T-cell (primary cell): ENCODE results near the gene KRTAP10-10. TPM values are rescaled to one million over a fixed set of nuclear protein-coding genes. Genes with fewer than 3 reads are reported as not detected.
"Not testable (repeated sequence)": the region's sequence is repeated elsewhere in the genome, so short reads cannot be mapped to it uniquely, and the experiment has no call there.

Experiments
- ATAC-seq, 4 experiments: fragments of 200-7000 bp in 3 of 4; fragments of 150-1000 bp in 1 of 4; cut with Tn5 transposase; replicated peaks in 1 of 4; 1 replicate in 3 of 4; 2 replicates in 1 of 4; pipeline ENCODE4 v1.10.0; 2021; ENCODE audit warnings: moderate library complexity in 3 of 4, mild to moderate bottlenecking in 2 of 4, moderate number of reproducible peaks in 1 of 4
- CTCF ChIA-PET, 2 donors: fragments of 300-600 bp; sonication (Branson Sonifier 250); formaldehyde crosslinking; loops; one replicate each; lab custom pipeline; 2022; ENCODE audit warnings: antibody characterized with exemption in 2 of 2; lab: Charles Lee
- POLR2A ChIA-PET, 2 donors: fragments of 300-600 bp; sonication (Branson Sonifier 250); formaldehyde crosslinking; loops; one replicate each; lab custom pipeline; 2022; ENCODE audit warnings: antibody characterized with exemption in 2 of 2; lab: Charles Lee
- DNase-seq, 35 experiments: peaks; one replicate each; pipeline versions ENCODE4 v3.0.0 to v3.0.0-alpha.2; 2013 to 2023
- H3K27ac ChIP-seq: one replicate; pipeline ENCODE4 v1.5.1; 2013; ENCODE audit warnings: low read length
- H3K27me3 ChIP-seq, 2 experiments: replicated peaks in 1 of 2; 1 replicate in 1 of 2; 2 replicates in 1 of 2; pipeline versions ENCODE4 v1.6.1 to v1.7.0; 2013; ENCODE audit warnings: low read length in 1 of 2, mixed read lengths in 1 of 2; ENCODE audit not compliant: control insufficient read depth in 2 of 2, insufficient read depth in 2 of 2; ENCODE audit errors: extremely low read depth in 1 of 2
- H3K36me3 ChIP-seq, 2 donors: 1 replicate in 1 of 2; 2 replicates in 1 of 2; pipeline versions ENCODE4 v1.6.1 to v1.7.0; 2013; ENCODE audit warnings: low read length in 1 of 2; ENCODE audit not compliant: control insufficient read depth in 2 of 2, insufficient read depth in 1 of 2; ENCODE audit errors: extremely low read depth in 1 of 2
- H3K4me1 ChIP-seq, 2 experiments: 1 replicate in 1 of 2; 2 replicates in 1 of 2; pipeline versions ENCODE4 v1.6.1 to v1.7.0; 2013; ENCODE audit warnings: low read length in 2 of 2, mixed read lengths in 1 of 2; ENCODE audit not compliant: insufficient read depth in 2 of 2, control insufficient read depth in 1 of 2; ENCODE audit errors: extremely low read depth in 1 of 2
- H3K4me3 ChIP-seq, 2 donors: 1 replicate in 1 of 2; 2 replicates in 1 of 2; pipeline versions ENCODE4 v1.5.1 to v1.7.0; 2013; ENCODE audit warnings: mild to moderate bottlenecking in 2 of 2, low read length in 1 of 2, moderate library complexity in 1 of 2; ENCODE audit not compliant: control insufficient read depth in 1 of 2; ENCODE audit errors: extremely low read depth in 1 of 2
- H3K9me3 ChIP-seq: 2 replicates; pipeline ENCODE4 v1.7.0; 2013
- H3K27ac Mint-ChIP-seq, 2 donors: one replicate each; pipeline ENCODE4 v1.8.0; 2020 to 2021; ENCODE audit warnings: mild to moderate bottlenecking in 2 of 2, mixed read lengths in 2 of 2
- H3K27me3 Mint-ChIP-seq, 2 donors: one replicate each; pipeline ENCODE4 v1.8.0; 2021 to 2022; ENCODE audit warnings: mixed read lengths in 2 of 2
- H3K36me3 Mint-ChIP-seq: one replicate; pipeline ENCODE4 v1.8.0; 2021; ENCODE audit warnings: mixed read lengths
- H3K4me1 Mint-ChIP-seq, 3 donors: one replicate each; pipeline ENCODE4 v1.8.0; 2020 to 2022; ENCODE audit warnings: mixed read lengths in 3 of 3, mild to moderate bottlenecking in 1 of 3
- H3K4me3 Mint-ChIP-seq, 3 donors: one replicate each; pipeline ENCODE4 v1.8.0; 2020 to 2022; ENCODE audit warnings: mild to moderate bottlenecking in 3 of 3, mixed read lengths in 3 of 3, moderate library complexity in 3 of 3
- H3K9me3 Mint-ChIP-seq, 3 donors: one replicate each; pipeline ENCODE4 v1.8.0; 2020 to 2022; ENCODE audit warnings: mixed read lengths in 3 of 3
- WGBS: methylation state at CpG from one replicate; pipeline ENCODE4 v1.1.5; 2013; ENCODE audit warnings: missing lambda C conversion rate; ENCODE audit not compliant: insufficient coverage; 5-methylcytosine and 5-hydroxymethylcytosine counted together
- total RNA-seq, 35 experiments: library from RNA in 6 of 35; stranded (reverse) in 6 of 35; fragments of 120-200 nt in 1 of 35; gene quantifications; one replicate each; pipeline versions ENCODE4 v1.2.1 to v1.2.4 and lab custom pipeline; 2013 to 2026

KRTAP10-10 gene
- total RNA-seq, 5 donors from 2014 or later (not counting 1 experiment from before 2014, with no cell fraction given) = not detected

- H3K27ac ChIP-seq = peak overlapping the region; percentile 82
- H3K27ac Mint-ChIP-seq = peak overlapping the region; percentile 95 to 98
These were observed 17.3 kb upstream of the KRTAP10-10 start for GRCh38 chr21:44619886-44620285.

GRCh38 chr21:44623575-44623974 lies 13.6 kb upstream of the KRTAP10-10 start:
- peaks cover 7 to 49% of the 10 kb centered on the region in 2 experiments for H3K4me1 ChIP-seq
- no peak for ATAC-seq
- Mint-ChIP-seq H3K4me3 (no peak overlapping the region), H3K36me3 (peaks cover 34% of the 10 kb centered on the region), H3K9me3 (peaks cover 39 to 48% (median 42%) of the 10 kb centered on the region in 3 donors), H3K27me3 (no peaks in the 10 kb centered on the region), H3K27ac (no peak overlapping the region), H3K4me1 (peaks cover 24 to 36% (median 29%) of the 10 kb centered on the region in 3 donors)
- no peak overlapping the region for H3K27ac ChIP-seq
- no peak overlapping the region for H3K4me3 ChIP-seq
- H3K9me3 ChIP-seq = peaks cover 7% of the 10 kb centered on the region
- no peaks in the 10 kb centered on the region for H3K36me3 ChIP-seq
- H3K27me3 ChIP-seq = no peaks in the 10 kb centered on the region
- no peak for DNase-seq
- ChIA-PET POLR2A (no interaction called here), CTCF (no interaction called here)

More at GRCh38 chr21:44619886-44620285, 17.3 kb upstream of the KRTAP10-10 start:
- ChIA-PET CTCF (interaction anchor here in 1 of 2 donors (1.3 to 1.6 kb wide), 2 partner anchors 38 to 49 kb away, joined by 3 to 10 read pairs; partner anchors contain the start of gene KRTAP12-3), POLR2A (no interaction called here)
- H3K4me3 ChIP-seq = no peak overlapping the region
- Mint-ChIP-seq H3K27me3 (no peaks in the 10 kb centered on the region), H3K4me3 (peak overlapping the region in 1 of 3 donors; percentile 74), H3K9me3 (peaks cover 39 to 45% (median 41%) of the 10 kb centered on the region in 3 donors), H3K4me1 (peaks cover 46 to 56% (median 52%) of the 10 kb centered on the region in 3 donors), H3K36me3 (peaks cover 34% of the 10 kb centered on the region)
- no peaks in the 10 kb centered on the region for H3K36me3 ChIP-seq
- peaks cover 0 to under 1% of the 10 kb centered on the region in 2 experiments for H3K27me3 ChIP-seq
- H3K4me1 ChIP-seq = peaks cover 17 to 43% of the 10 kb centered on the region in 2 experiments
- ATAC-seq = no peak
- no peak for DNase-seq
- peaks cover 7% of the 10 kb centered on the region for H3K9me3 ChIP-seq
- 96% methylated on average over 4 of the region's 6 CpGs for whole genome bisulfite sequencing

- peaks cover 3% of the 10 kb centered on the region for H3K9me3 ChIP-seq
- Mint-ChIP-seq H3K27me3 (no peaks in the 10 kb centered on the region), H3K36me3 (peaks cover 23% of the 10 kb centered on the region), H3K27ac (no peak overlapping the region), H3K9me3 (peaks cover 28 to 42% (median 34%) of the 10 kb centered on the region in 3 donors), H3K4me3 (peak overlapping the region in 1 of 3 donors; percentile 17), H3K4me1 (peaks cover 16 to 32% (median 29%) of the 10 kb centered on the region in 3 donors)
- ATAC-seq = no peak
- H3K27ac ChIP-seq = no peak overlapping the region
- POLR2A ChIA-PET = no interaction called here
- H3K36me3 ChIP-seq = no peaks in the 10 kb centered on the region
- H3K27me3 ChIP-seq = no peaks in the 10 kb centered on the region
- no peak for DNase-seq
- CTCF ChIA-PET = interaction anchor here in 1 of 2 donors (0.6 kb wide), 1 partner anchor 1108 kb away, joined by 3 read pairs; no protein-coding TSS in a partner anchor
- WGBS = 100% methylated on average over 1 of the region's 7 CpGs
- peaks cover 9 to 58% of the 10 kb centered on the region in 2 experiments for H3K4me1 ChIP-seq
- no peak overlapping the region for H3K4me3 ChIP-seq
These were observed 11.4 kb upstream of the KRTAP10-10 start for GRCh38 chr21:44625756-44626155.

GRCh38 chr21:44626262-44626661 lies 10.9 kb upstream of the KRTAP10-10 start:
- no peak overlapping the region for H3K27ac ChIP-seq
- peaks cover 9 to 58% of the 10 kb centered on the region in 2 experiments for H3K4me1 ChIP-seq
- Mint-ChIP-seq H3K4me1 (peaks cover 15 to 32% (median 31%) of the 10 kb centered on the region in 3 donors), H3K36me3 (peaks cover 26% of the 10 kb centered on the region), H3K27me3 (no peaks in the 10 kb centered on the region), H3K27ac (no peak overlapping the region), H3K9me3 (peaks cover 33 to 45% (median 37%) of the 10 kb centered on the region in 3 donors), H3K4me3 (peak overlapping the region in 1 of 3 donors; percentile 17)
- ChIA-PET POLR2A (no interaction called here), CTCF (interaction anchor here in 1 of 2 donors (0.6 kb wide), 1 partner anchor 1107 kb away, joined by 3 read pairs; no protein-coding TSS in a partner anchor)
- DNase-seq (peak in 18 of 35 experiments; percentile 10 to 57 (median 22)), ATAC-seq (peak in 1 of 4 experiments; percentile 54)
- H3K4me3 ChIP-seq = no peak overlapping the region
- no peaks in the 10 kb centered on the region for H3K27me3 ChIP-seq
- H3K36me3 ChIP-seq = no peaks in the 10 kb centered on the region
- WGBS = 26% methylated on average over 9 of the region's 10 CpGs
- peaks cover 4% of the 10 kb centered on the region for H3K9me3 ChIP-seq

GRCh38 chr21:44626673-44627143 lies 10.4 kb upstream of the KRTAP10-10 start, which contains the start of gene KRTAP10-9:
TSS of gene KRTAP10-9 (plus strand) at chr21:44627093. CDS start at chr21:44627172, 79 bp downstream.
- peaks cover 15 to 32% (median 31%) of the 10 kb centered on the region in 3 donors for H3K4me1 Mint-ChIP-seq
- Histone ChIP-seq H3K27me3 (no peaks in the 10 kb centered on the region), H3K36me3 (no peaks in the 10 kb centered on the region), H3K9me3 (peaks cover 4% of the 10 kb centered on the region), H3K4me1 (peaks cover 9 to 58% of the 10 kb centered on the region in 2 experiments), H3K4me3 (no peak within 1 kb of the TSS), H3K27ac (no peak within 1 kb of the TSS)
- no peaks in the 10 kb centered on the region for H3K27me3 Mint-ChIP-seq
- ATAC-seq (no peak), DNase-seq (no peak)
- peaks cover 28% of the 10 kb centered on the region for H3K36me3 Mint-ChIP-seq
- peak within 1 kb of the TSS in 1 of 2 donors; percentile 28 for H3K27ac Mint-ChIP-seq
- ChIA-PET CTCF (no interaction called here), POLR2A (no interaction called here)
- WGBS = 53% methylated on average over 5 of the region's 7 CpGs
- H3K4me3 Mint-ChIP-seq = peak within 1 kb of the TSS in 1 of 3 donors; percentile 17
- peaks cover 35 to 49% (median 40%) of the 10 kb centered on the region in 3 donors for H3K9me3 Mint-ChIP-seq

GRCh38 chr21:44627181-44627822 lies 9.9 kb upstream of the KRTAP10-10 start:
- CTCF ChIA-PET, H3K9me3 ChIP-seq, H3K4me3 ChIP-seq, DNase-seq, H3K27me3 ChIP-seq, H3K36me3 ChIP-seq, H3K27me3 Mint-ChIP-seq, H3K4me3 Mint-ChIP-seq, POLR2A ChIA-PET, ATAC-seq, H3K27ac ChIP-seq: not testable (repeated sequence)
- Mint-ChIP-seq H3K36me3 (peaks cover 32% of the 10 kb centered on the region), H3K9me3 (peaks cover 38 to 53% (median 43%) of the 10 kb centered on the region in 3 donors), H3K4me1 (peaks cover 15 to 32% (median 31%) of the 10 kb centered on the region in 3 donors), H3K27ac (peak overlapping the region in 1 of 2 donors; percentile 28)
- 88% methylated on average over 14 of the region's 20 CpGs for WGBS
- H3K4me1 ChIP-seq = peaks cover 9 to 58% of the 10 kb centered on the region in 2 experiments
